HG02623 (cell line): ENCODE measurements around the gene VSIG4.

Experiments used
- ATAC-seq: cut with Tn5 transposase; IDR thresholded peaks from one replicate; pipeline ENCODE4 v1.9.1; 2021; ENCODE audit warnings: moderate library complexity; ENCODE audit not compliant: unreplicated experiment

VSIG4 gene

DNA sequence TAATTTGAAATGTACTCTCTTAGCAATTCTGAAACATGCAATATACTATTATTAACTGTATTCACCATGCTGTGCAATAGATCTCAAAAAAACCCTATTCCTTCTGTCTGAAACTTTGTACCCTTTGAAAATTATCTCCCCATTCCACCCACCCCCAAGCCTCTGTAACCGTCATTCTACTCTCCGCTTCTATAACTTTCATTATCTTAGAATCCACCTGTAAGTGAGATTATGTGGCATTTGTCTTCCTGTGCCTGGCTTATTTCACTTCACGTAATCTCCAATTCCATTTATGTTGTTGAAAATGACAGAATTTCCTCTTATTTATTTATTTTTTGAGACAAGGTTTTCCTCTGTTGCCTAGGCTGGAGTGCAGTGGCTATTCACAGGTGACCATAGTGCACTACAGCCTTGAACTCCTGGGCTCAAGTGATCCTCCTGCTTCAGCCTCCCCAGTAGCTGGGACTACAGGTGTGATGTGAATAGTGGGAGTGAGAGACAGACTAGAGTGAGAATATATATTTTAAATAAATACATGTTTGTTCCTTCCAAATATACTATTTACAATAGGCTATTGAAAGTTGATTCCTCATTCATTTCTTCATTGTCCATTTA, 30.5 kb downstream of the VSIG4 start:
- ATAC-seq = no peak

GRCh38 chrX:66008328-66008970, 31.4 kb downstream of the VSIG4 start:
- no peak for ATAC-seq

GRCh38 chrX:66007851-66008250, 32.0 kb downstream of the VSIG4 start:
- no peak for ATAC-seq

GRCh38 chrX:66005830-66006449, 33.9 kb downstream of the VSIG4 start:
- ATAC-seq = no peak

- no peak for ATAC-seq
Observed at GRCh38 chrX:66004928-66005829, 34.7 kb downstream of the VSIG4 start.

GRCh38 chrX:66002824-66003680, 36.8 kb downstream of the VSIG4 start:
- peak; percentile 42 for ATAC-seq

GRCh38 chrX:66001596-66001995, 38.3 kb downstream of the VSIG4 start:
- ATAC-seq = no peak

GRCh38 chrX:66000628-66001272, 39.1 kb downstream of the VSIG4 start:
- ATAC-seq = no peak

DNA sequence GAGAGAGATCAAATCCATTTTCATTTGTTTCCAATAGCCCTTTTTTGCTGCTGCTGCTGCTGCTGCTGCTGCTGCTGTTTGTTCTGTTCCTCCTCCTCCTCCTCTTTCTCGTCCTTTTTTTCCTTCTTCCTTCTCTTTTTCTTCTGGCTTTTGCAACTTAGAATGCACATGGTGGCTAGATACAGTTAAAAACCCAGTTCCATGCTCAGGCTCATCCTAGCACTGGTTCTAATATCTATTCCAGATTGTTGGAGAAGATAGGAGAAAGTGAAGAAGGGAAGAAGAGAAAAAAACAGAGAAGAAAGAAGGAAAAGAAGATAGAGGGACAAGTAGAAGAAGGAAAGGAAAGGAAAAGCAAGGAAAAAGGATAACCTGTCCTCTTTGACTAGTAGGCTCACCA, 39.7 kb downstream of the VSIG4 start:
- no peak for ATAC-seq

DNA sequence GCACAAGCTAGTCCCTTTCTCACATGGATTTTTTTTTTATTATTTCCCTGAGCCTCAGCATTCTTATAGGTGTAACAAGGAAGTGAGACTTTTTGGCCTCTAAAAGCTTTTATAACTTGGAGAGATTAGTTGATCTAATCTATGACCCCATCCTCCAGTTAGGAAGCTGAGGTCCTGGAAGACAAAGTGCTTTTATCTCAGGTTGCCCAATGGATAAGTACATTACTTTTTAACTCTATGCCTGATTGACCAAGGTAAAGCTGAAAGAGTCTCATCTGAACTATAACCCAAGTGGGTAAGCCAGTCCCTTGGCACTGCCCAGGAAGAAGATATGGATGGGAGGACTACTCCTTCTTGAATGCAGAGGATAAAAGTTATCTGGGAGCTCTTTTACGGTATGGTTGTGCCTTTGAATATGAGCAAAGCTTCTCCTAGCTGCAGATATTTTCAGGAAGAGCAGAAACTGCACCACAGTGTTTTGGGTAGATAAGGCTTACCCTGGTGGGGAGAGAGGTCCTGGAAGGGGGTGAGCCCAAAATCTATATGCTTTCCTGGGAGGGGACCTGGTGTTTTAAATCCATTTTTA, 40.2 kb downstream of the VSIG4 start:
- no peak for ATAC-seq

DNA sequence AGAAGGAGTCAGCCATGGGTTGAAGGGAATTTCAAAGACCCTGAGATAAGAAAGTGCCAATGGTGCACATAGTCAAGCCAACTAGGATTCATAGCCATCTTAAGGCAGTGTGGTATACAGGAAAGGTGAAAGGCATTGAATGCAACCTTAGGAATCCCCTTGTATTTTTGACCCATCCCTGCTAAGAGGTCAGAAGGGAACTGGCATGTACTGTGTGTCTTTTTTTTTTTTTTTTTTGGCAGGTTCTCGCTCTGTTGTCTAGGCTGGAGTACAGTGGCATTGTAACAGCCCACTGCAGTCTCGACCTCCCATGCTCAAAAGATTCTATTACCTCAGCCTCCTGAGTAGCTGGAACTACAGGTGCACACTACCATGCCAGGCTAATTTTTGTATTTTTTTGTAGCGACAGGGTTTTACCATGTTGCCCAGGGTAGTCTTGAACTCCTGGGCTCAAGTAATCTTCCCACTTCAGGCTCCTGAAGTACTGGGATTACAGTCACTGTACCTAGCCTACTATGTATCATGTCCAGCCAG, 40.8 kb downstream of the VSIG4 start:
- no peak for ATAC-seq

GRCh38 chrX:65997978-65998717, 41.7 kb downstream of the VSIG4 start:
- no peak for ATAC-seq

GRCh38 chrX:65994519-65995506, 45.1 kb downstream of the VSIG4 start:
- no peak for ATAC-seq

GRCh38 chrX:65993915-65994460, 45.9 kb downstream of the VSIG4 start:
- no peak for ATAC-seq

- ATAC-seq = no peak
Observed at GRCh38 chrX:65993332-65993731, 46.5 kb downstream of the VSIG4 start.

GRCh38 chrX:65990702-65991101, 49.2 kb downstream of the VSIG4 start:
- ATAC-seq = no peak

DNA sequence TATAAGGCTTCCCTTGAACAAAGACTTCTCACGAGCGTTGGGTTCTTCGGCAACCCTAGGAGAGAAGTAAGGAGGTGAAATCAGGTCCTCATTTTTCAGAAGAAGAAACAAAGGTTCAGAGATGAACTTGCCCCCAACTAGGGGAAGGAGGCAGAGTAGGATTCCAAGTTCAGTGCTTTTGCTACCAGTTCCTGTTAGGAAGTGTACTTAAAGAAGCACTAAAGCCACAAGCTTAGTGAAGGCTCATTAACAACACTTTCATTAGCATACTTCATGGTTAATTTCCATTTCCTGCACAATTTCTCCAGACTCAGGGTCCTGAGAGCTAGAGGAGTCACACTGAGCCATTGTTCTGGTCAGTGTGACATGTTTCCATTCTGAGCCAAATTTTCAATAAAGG, 52.1 kb downstream of the VSIG4 start:
- ATAC-seq = no peak
